Measurements from ENCODE around the gene TEX54. TPM values are rescaled to one million over a fixed set of nuclear protein-coding genes. Genes with fewer than 3 reads are reported as not detected.

TEX54 gene
- total RNA-seq, 8 experiments from 2014 or later: 1.3 to 5.7 (median 2.1) TPM; not detected in 2

GRCh38 chr11:62810748-62811147 lies 21.9 kb downstream of the TEX54 start:
- Histone ChIP-seq H3K4me3 (no peak overlapping the region), H3K4me1 (replicated peaks in 1 of 2) (peaks cover 7% of the 10 kb centered on the region in 2 donors), H3K27ac (no peak overlapping the region)
- ATAC-seq (replicated peaks in 6 of 8): no peak
- 0 to 85% (median 36%) methylated on average over 1 of the region's 1 CpG; no CpG with 5 or more reads in 2 of the 10 experiments for WGBS, 10 experiments
- in situ Hi-C loops (cut with MboI; ENCODE audit: low pct_unique_long_range_greater_than_20kb in 2 of 9, low sequenced_read_pairs in 9 of 9, unreplicated experiment in 9 of 9): no loop called here

GRCh38 chr11:62806611-62807121 lies 26.0 kb downstream of the TEX54 start:
- no peak overlapping the region for H3K4me3 ChIP-seq
- in situ Hi-C loops (cut with MboI; ENCODE audit: low pct_unique_long_range_greater_than_20kb in 2 of 9, low sequenced_read_pairs in 9 of 9, unreplicated experiment in 9 of 9): no loop called here
- H3K4me1 ChIP-seq (replicated peaks in 1 of 2): peaks cover 14 to 17% of the 10 kb centered on the region in 2 donors
- peak in 3 of 8 experiments; percentile 4 to 10 (median 8) for ATAC-seq (replicated peaks in 6 of 8)
- peak overlapping the region in 1 of 2 donors; percentile 69 for H3K27ac ChIP-seq
- 60 to 91% (median 76%) methylated on average over 1 to 5 of the region's 5 CpGs; no CpG with 5 or more reads in 6 of the 10 experiments for WGBS, 10 experiments

- WGBS, 10 experiments: 0 to 56% (median 24%) methylated on average over 2 to 8 of the region's 12 CpGs; no CpG with 5 or more reads in 4 of the 10 experiments
- in situ Hi-C loops (cut with MboI; ENCODE audit: low pct_unique_long_range_greater_than_20kb in 2 of 9, low sequenced_read_pairs in 9 of 9, unreplicated experiment in 9 of 9): no loop called here
- Histone ChIP-seq H3K27ac (peak overlapping the region; percentile 69 to 78), H3K4me1 (replicated peaks in 1 of 2) (peaks cover 14 to 17% of the 10 kb centered on the region in 2 donors), H3K4me3 (peak overlapping the region; percentile 58 to 88 (median 75))
- peak in 5 of 8 experiments; percentile 1 to 8 (median 6) for ATAC-seq (replicated peaks in 6 of 8)
These were observed 26.6 kb downstream of the TEX54 start for GRCh38 chr11:62805961-62806441.

GRCh38 chr11:62805076-62805892 lies 27.4 kb downstream of the TEX54 start, which contains the start of gene NXF1:
Gene NXF1, minus strand, starts transcription at chr11:62805440. Its CDS starts 84 bp downstream, at chr11:62805356.
- ATAC-seq (replicated peaks in 6 of 8): peak; percentile 81 to 92 (median 90)
- Histone ChIP-seq H3K27ac (peak within 1 kb of the TSS; percentile 69 to 81), H3K4me3 (peak within 1 kb of the TSS; percentile 58 to 88 (median 75)), H3K4me1 (replicated peaks in 1 of 2) (peaks cover 14 to 17% of the 10 kb centered on the region in 2 donors)
- in situ Hi-C loops (cut with MboI; ENCODE audit: low pct_unique_long_range_greater_than_20kb in 2 of 9, low sequenced_read_pairs in 9 of 9, unreplicated experiment in 9 of 9): no loop called here
- 0 to 2% (median 0%) methylated on average over 2 to 18 of the region's 77 CpGs; no CpG with 5 or more reads in 5 of the 10 experiments for WGBS, 10 experiments

- peaks cover 14 to 17% of the 10 kb centered on the region in 2 donors for H3K4me1 ChIP-seq (replicated peaks in 1 of 2)
- H3K27ac ChIP-seq: peak overlapping the region; percentile 38 to 81
- peak in 3 of 8 experiments; percentile 6 to 23 (median 13) for ATAC-seq (replicated peaks in 6 of 8)
- in situ Hi-C loops (cut with MboI; ENCODE audit: low pct_unique_long_range_greater_than_20kb in 2 of 9, low sequenced_read_pairs in 9 of 9, unreplicated experiment in 9 of 9): no loop called here
- 0 to 20% (median 5%) methylated on average over 1 to 12 of the region's 14 CpGs; no CpG with 5 or more reads in 2 of the 10 experiments for WGBS, 10 experiments
- peak overlapping the region; percentile 58 to 88 (median 75) for H3K4me3 ChIP-seq
These were observed 28.1 kb downstream of the TEX54 start for GRCh38 chr11:62804310-62805075.

GRCh38 chr11:62801071-62801470 lies 31.6 kb downstream of the TEX54 start:
- H3K4me1 ChIP-seq (replicated peaks in 1 of 2): peaks cover 8 to 11% of the 10 kb centered on the region in 2 donors
- in situ Hi-C loops (cut with MboI; ENCODE audit: low pct_unique_long_range_greater_than_20kb in 2 of 9, low sequenced_read_pairs in 9 of 9, unreplicated experiment in 9 of 9): no loop called here
- no peak for ATAC-seq (replicated peaks in 6 of 8)
- H3K4me3 ChIP-seq: no peak overlapping the region
- no peak overlapping the region for H3K27ac ChIP-seq
- 40 to 100% (median 100%) methylated on average over 1 to 4 of the region's 4 CpGs; no CpG with 5 or more reads in 1 of the 10 experiments for WGBS, 10 experiments

GRCh38 chr11:62799486-62799885 lies 33.2 kb downstream of the TEX54 start:
- ATAC-seq (replicated peaks in 6 of 8): peak in 5 of 8 experiments; percentile 6 to 25 (median 24)
- no peak overlapping the region for H3K4me3 ChIP-seq
- no peak overlapping the region for H3K27ac ChIP-seq
- peaks cover 7 to 10% of the 10 kb centered on the region in 2 donors for H3K4me1 ChIP-seq (replicated peaks in 1 of 2)
- 78 to 100% (median 88%) methylated on average over 1 to 4 of the region's 10 CpGs; no CpG with 5 or more reads in 6 of the 10 experiments for WGBS, 10 experiments
- in situ Hi-C loops (cut with MboI; ENCODE audit: low pct_unique_long_range_greater_than_20kb in 2 of 9, low sequenced_read_pairs in 9 of 9, unreplicated experiment in 9 of 9): no loop called here

- in situ Hi-C loops (cut with MboI; ENCODE audit: low pct_unique_long_range_greater_than_20kb in 2 of 9, low sequenced_read_pairs in 9 of 9, unreplicated experiment in 9 of 9): no loop called here
- no peak for ATAC-seq (replicated peaks in 6 of 8)
- 60 to 100% (median 90%) methylated on average over 1 to 6 of the region's 7 CpGs; no CpG with 5 or more reads in 2 of the 10 experiments for WGBS, 10 experiments
- no peak overlapping the region for H3K4me3 ChIP-seq
- no peak overlapping the region for H3K27ac ChIP-seq
- H3K4me1 ChIP-seq (replicated peaks in 1 of 2): peaks cover 6 to 9% of the 10 kb centered on the region in 2 donors
These were observed 36.4 kb downstream of the TEX54 start for GRCh38 chr11:62796281-62796680.

- WGBS, 10 experiments: 81 to 100% (median 94%) methylated on average over 1 to 7 of the region's 8 CpGs; no CpG with 5 or more reads in 2 of the 10 experiments
- Histone ChIP-seq H3K27ac (no peak overlapping the region), H3K4me1 (replicated peaks in 1 of 2) (peaks cover 11 to 13% of the 10 kb centered on the region in 2 donors), H3K4me3 (no peak overlapping the region)
- ATAC-seq (replicated peaks in 6 of 8): no peak
- in situ Hi-C loops (cut with MboI; ENCODE audit: low pct_unique_long_range_greater_than_20kb in 2 of 9, low sequenced_read_pairs in 9 of 9, unreplicated experiment in 9 of 9): no loop called here
These were observed 38.4 kb downstream of the TEX54 start for GRCh38 chr11:62794201-62794775.

- in situ Hi-C loops (cut with MboI; ENCODE audit: low pct_unique_long_range_greater_than_20kb in 2 of 9, low sequenced_read_pairs in 9 of 9, unreplicated experiment in 9 of 9): no loop called here
- Histone ChIP-seq H3K4me1 (replicated peaks in 1 of 2) (peaks cover 17 to 18% of the 10 kb centered on the region in 2 donors), H3K4me3 (peak overlapping the region; percentile 58 to 73 (median 71)), H3K27ac (peak overlapping the region; percentile 0 to 90)
- WGBS, 10 experiments: 0 to 100% (median 23%) methylated on average over 1 to 5 of the region's 11 CpGs; no CpG with 5 or more reads in 4 of the 10 experiments
- ATAC-seq (replicated peaks in 6 of 8): peak; percentile 1 to 65 (median 49)
These were observed 40.5 kb downstream of the TEX54 start for GRCh38 chr11:62792202-62792575.

GRCh38 chr11:62791501-62792201 lies 41.0 kb downstream of the TEX54 start, which contains the start of gene TMEM223:
Gene TMEM223, minus strand, starts transcription at chr11:62792006. Its CDS starts 12 bp downstream, at chr11:62791994.
- H3K4me3 ChIP-seq: peak within 1 kb of the TSS; percentile 58 to 73 (median 71)
- peaks cover 17 to 18% of the 10 kb centered on the region in 2 donors for H3K4me1 ChIP-seq (replicated peaks in 1 of 2)
- ATAC-seq (replicated peaks in 6 of 8): peak; percentile 64 to 80 (median 79)
- in situ Hi-C loops (cut with MboI; ENCODE audit: low pct_unique_long_range_greater_than_20kb in 2 of 9, low sequenced_read_pairs in 9 of 9, unreplicated experiment in 9 of 9): no loop called here
- 0 to 2% (median 0%) methylated on average over 1 to 12 of the region's 58 CpGs; no CpG with 5 or more reads in 5 of the 10 experiments for WGBS, 10 experiments
- peak within 1 kb of the TSS; percentile 82 to 90 for H3K27ac ChIP-seq

Measured in motor neuron (in vitro differentiated cells).